SK-N-SH (cell line): Measurements from ENCODE around the gene TRAPPC2L. TPM values are rescaled to one million over a fixed set of nuclear protein-coding genes. Genes with fewer than 3 reads are reported as not detected.

Experiments used
- CTCF ChIA-PET: fragments of 300-600, 350-600 bp; formaldehyde crosslinking; extraction: SDS; loops from one replicate; lab custom pipeline; 2021; lab: Yijun Ruan, JAX
- POLR2A ChIA-PET: fragments of 350-600 bp; sonication (Branson Sonifier 250); formaldehyde crosslinking; extraction: SDS; loops from one replicate; lab custom pipeline; 2020; ENCODE audit warnings: antibody characterized with exemption, inconsistent platforms; lab: Yijun Ruan, JAX
- DNase-seq: peaks from one replicate; pipeline ENCODE4 v3.0.0; 2012
- H2AFZ ChIP-seq: fragments of 200-600 bp; sonication (generic); 2 replicates; pipeline ENCODE4 v1.8.1; 2016; ENCODE audit warnings: antibody characterized with exemption, mild to moderate bottlenecking, low read depth
- H3F3A ChIP-seq: fragments of 200-600 bp; sonication (generic); replicated peaks from 2 replicates; pipeline ENCODE3; 2016; ENCODE audit warnings: antibody characterized with exemption, mild to moderate bottlenecking; ENCODE audit not compliant: insufficient read depth
- H3K27ac ChIP-seq, 2 experiments: fragments of 200-500 bp in 1 of 2; fragments of 200-600 bp in 1 of 2; sonication (Bioruptor generic) in 1 of 2; sonication (generic), shearing (Covaris generic) in 1 of 2; 2 replicates each; pipeline versions ENCODE4 v1.5.1 to v1.6.1; 2014 to 2016; ENCODE audit warnings: low read depth in 2 of 2, inconsistent platforms in 1 of 2, low read length in 1 of 2, mild to moderate bottlenecking in 1 of 2, mixed read lengths in 1 of 2
- H3K27me3 ChIP-seq: fragments of 200-600 bp; sonication (generic), shearing (Covaris generic); 2 replicates; pipeline ENCODE4 v1.6.1; 2016; ENCODE audit warnings: mixed run types; ENCODE audit not compliant: insufficient read depth
- H3K36me3 ChIP-seq, 2 experiments: fragments of 200-500 bp in 1 of 2; fragments of 200-600 bp in 1 of 2; sonication (Bioruptor generic) in 1 of 2; sonication (generic) in 1 of 2; replicated peaks in 1 of 2; 2 replicates each; pipeline versions ENCODE3 to v1.5.1; 2014 to 2016; ENCODE audit warnings: low read length in 1 of 2, mild to moderate bottlenecking in 1 of 2; ENCODE audit not compliant: insufficient read depth in 2 of 2, control insufficient read depth in 1 of 2
- H3K4me1 ChIP-seq, 2 experiments: fragments of 200-500 bp in 1 of 2; fragments of 200-600 bp in 1 of 2; sonication (Bioruptor generic) in 1 of 2; sonication (generic), shearing (Covaris generic) in 1 of 2; 2 replicates each; pipeline versions ENCODE4 v1.5.1 to v1.6.1; 2014 to 2016; ENCODE audit warnings: low read depth in 1 of 2, low read length in 1 of 2, mixed run types in 1 of 2; ENCODE audit not compliant: insufficient read depth in 2 of 2, control insufficient read depth in 1 of 2
- H3K4me2 ChIP-seq: fragments of 200-600 bp; sonication (generic), shearing (Covaris generic); 2 replicates; pipeline ENCODE4 v1.6.1; 2017; ENCODE audit warnings: mixed run types
- H3K4me3 ChIP-seq, 2 experiments: fragments of 200-500 bp in 1 of 2; fragments of 200-600 bp in 1 of 2; sonication (Bioruptor generic) in 1 of 2; sonication (generic), shearing (Covaris generic) in 1 of 2; 2 replicates each; pipeline versions ENCODE4 v1.5.1 to v1.8.1; 2014 to 2016; ENCODE audit warnings: low read depth in 2 of 2, inconsistent platforms in 1 of 2, low read length in 1 of 2, mild to moderate bottlenecking in 1 of 2, mixed read lengths in 1 of 2, moderate library complexity in 1 of 2
- H3K79me2 ChIP-seq: fragments of 200-600 bp; sonication (generic); 2 replicates; pipeline ENCODE4 v1.8.1; 2017; ENCODE audit warnings: mild to moderate bottlenecking; ENCODE audit not compliant: insufficient read depth
- H3K9ac ChIP-seq: fragments of 200-600 bp; sonication (generic); 2 replicates; pipeline ENCODE4 v1.6.1; 2017; ENCODE audit warnings: mixed run types
- H3K9me2 ChIP-seq: fragments of 200-600 bp; sonication (generic); 2 replicates; pipeline ENCODE4 v1.6.1; 2017; ENCODE audit warnings: mixed run types
- H3K9me3 ChIP-seq: fragments of 200-600 bp; sonication (generic); 2 replicates; pipeline ENCODE4 v1.6.1; 2017; ENCODE audit warnings: mixed run types, mild to moderate bottlenecking, moderate library complexity
- H4K20me1 ChIP-seq: fragments of 200-600 bp; sonication (generic); 2 replicates; pipeline ENCODE4 v1.6.1; 2017; ENCODE audit warnings: mild to moderate bottlenecking, mixed run types; ENCODE audit not compliant: insufficient read depth
- EP300 ChIP-seq, 2 experiments: IDR thresholded peaks; 2 replicates each; pipeline versions ENCODE4 v1.4.0 to v1.6.1; 2012; ENCODE audit warnings: borderline replicate concordance in 1 of 2, low read depth in 1 of 2, low read length in 1 of 2
- EZH2phosphoT487 ChIP-seq: fragments of 200-600 bp; sonication (generic); IDR thresholded peaks from 2 replicates; pipeline ENCODE4 v1.6.1; 2017; ENCODE audit warnings: low read depth, mixed run types, mild to moderate bottlenecking, antibody characterized with exemption, moderate library complexity, borderline replicate concordance
- FOXJ3 ChIP-seq: sonication (generic); formaldehyde crosslinking; IDR thresholded peaks from 2 replicates; pipeline ENCODE4 v1.5.1; 2020; ENCODE audit warnings: mild to moderate bottlenecking, missing genetic modification reagents
- FOXM1 ChIP-seq: IDR thresholded peaks from 2 replicates; pipeline ENCODE4 v1.4.0; 2012; ENCODE audit warnings: low read depth, mild to moderate bottlenecking
- NRF1 ChIP-seq: IDR thresholded peaks from 2 replicates; pipeline ENCODE4 v1.6.1; 2012; ENCODE audit warnings: low read depth, mild to moderate bottlenecking, low read length
- RXRA ChIP-seq: IDR thresholded peaks from 2 replicates; pipeline ENCODE4 v1.4.0; 2012; ENCODE audit warnings: low read depth, mild to moderate bottlenecking, borderline replicate concordance
- TAF1 ChIP-seq: IDR thresholded peaks from 2 replicates; pipeline ENCODE4 v1.6.1; 2012; ENCODE audit warnings: low read depth, mild to moderate bottlenecking, low read length, moderate library complexity, borderline replicate concordance
- TCF12 ChIP-seq: IDR thresholded peaks from 2 replicates; pipeline ENCODE4 v1.4.0; 2012
- TEAD4 ChIP-seq: IDR thresholded peaks from 2 replicates; pipeline ENCODE4 v1.4.0; 2012; ENCODE audit warnings: mild to moderate bottlenecking, borderline replicate concordance; ENCODE audit not compliant: insufficient read depth
- WGBS: methylation state at CpG from one replicate; pipeline ENCODE4 v1.1.6; 2017; ENCODE audit warnings: low lambda C conversion rate; 5-methylcytosine and 5-hydroxymethylcytosine counted together
- polyA plus RNA-seq, 3 experiments: library from polyadenylated mRNA; depleted of rRNA; stranded (reverse); fragments of >200 nt; gene quantifications; 2 replicates each; pipeline ENCODE4 v1.2.3, GENCODE V29; 2012
- TF ChIP-seq, protein P1 (sequence below): IDR thresholded peaks from 2 replicates; pipeline ENCODE4 v1.4.0; 2012; ENCODE audit warnings: low read depth, borderline replicate concordance
- TF ChIP-seq, protein P2 (sequence below): fragments of 200-600 bp; sonication (generic); IDR thresholded peaks from 2 replicates; pipeline ENCODE4 v1.6.1; 2017; ENCODE audit warnings: antibody characterized with exemption, mild to moderate bottlenecking, moderate library complexity
- TF ChIP-seq, protein P3 (sequence below): IDR thresholded peaks from 2 replicates; pipeline ENCODE4; 2012
- TF ChIP-seq, protein P4 (sequence below): IDR thresholded peaks from 2 replicates; pipeline ENCODE4 v1.4.0; 2012; ENCODE audit warnings: low read depth, borderline replicate concordance

TRAPPC2L gene
- polyA plus RNA-seq, 1 of the 3 experiments (the other 2 are of a cell fraction): 73.9 TPM

DNA sequence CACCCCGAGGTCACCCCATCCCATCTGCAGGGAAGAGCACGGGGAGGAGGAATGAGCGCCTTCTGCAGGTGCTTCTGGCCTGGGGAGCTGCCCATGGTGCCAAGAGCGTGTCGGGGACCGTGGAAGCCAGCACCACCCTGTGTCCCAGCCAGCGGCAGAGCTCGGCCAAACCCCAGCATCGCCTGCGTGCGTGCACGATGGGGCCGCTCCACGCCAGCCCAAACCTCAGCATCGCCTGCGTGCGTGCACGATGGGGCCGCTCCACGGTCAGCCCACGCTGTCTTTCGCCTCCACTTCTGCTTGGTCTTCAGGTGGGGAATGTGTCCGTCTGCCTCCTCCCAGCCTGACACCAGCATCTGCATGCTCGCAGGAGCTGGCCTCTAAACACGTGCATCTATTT is 14.1 kb upstream of the TRAPPC2L start:
- no peaks in the 10 kb centered on the region for H3F3A ChIP-seq
- no peaks in the 10 kb centered on the region for H3K9me3 ChIP-seq
- 91% methylated on average over 25 of the region's 25 CpGs for WGBS
- H3K27me3 ChIP-seq: no peaks in the 10 kb centered on the region
- no peak for DNase-seq
- TF ChIP-seq, protein P1, sequence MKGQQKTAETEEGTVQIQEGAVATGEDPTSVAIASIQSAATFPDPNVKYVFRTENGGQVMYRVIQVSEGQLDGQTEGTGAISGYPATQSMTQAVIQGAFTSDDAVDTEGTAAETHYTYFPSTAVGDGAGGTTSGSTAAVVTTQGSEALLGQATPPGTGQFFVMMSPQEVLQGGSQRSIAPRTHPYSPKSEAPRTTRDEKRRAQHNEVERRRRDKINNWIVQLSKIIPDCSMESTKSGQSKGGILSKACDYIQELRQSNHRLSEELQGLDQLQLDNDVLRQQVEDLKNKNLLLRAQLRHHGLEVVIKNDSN: no peak
- TF ChIP-seq, protein P2, sequence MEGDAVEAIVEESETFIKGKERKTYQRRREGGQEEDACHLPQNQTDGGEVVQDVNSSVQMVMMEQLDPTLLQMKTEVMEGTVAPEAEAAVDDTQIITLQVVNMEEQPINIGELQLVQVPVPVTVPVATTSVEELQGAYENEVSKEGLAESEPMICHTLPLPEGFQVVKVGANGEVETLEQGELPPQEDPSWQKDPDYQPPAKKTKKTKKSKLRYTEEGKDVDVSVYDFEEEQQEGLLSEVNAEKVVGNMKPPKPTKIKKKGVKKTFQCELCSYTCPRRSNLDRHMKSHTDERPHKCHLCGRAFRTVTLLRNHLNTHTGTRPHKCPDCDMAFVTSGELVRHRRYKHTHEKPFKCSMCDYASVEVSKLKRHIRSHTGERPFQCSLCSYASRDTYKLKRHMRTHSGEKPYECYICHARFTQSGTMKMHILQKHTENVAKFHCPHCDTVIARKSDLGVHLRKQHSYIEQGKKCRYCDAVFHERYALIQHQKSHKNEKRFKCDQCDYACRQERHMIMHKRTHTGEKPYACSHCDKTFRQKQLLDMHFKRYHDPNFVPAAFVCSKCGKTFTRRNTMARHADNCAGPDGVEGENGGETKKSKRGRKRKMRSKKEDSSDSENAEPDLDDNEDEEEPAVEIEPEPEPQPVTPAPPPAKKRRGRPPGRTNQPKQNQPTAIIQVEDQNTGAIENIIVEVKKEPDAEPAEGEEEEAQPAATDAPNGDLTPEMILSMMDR: no peak
- TF ChIP-seq RXRA: no peak
- no peak for TF ChIP-seq FOXJ3 (CRISPR knock-in tag)
- TF ChIP-seq TEAD4: no peak
- no peak for TF ChIP-seq EZH2phosphoT487
- TF ChIP-seq, protein P3, sequence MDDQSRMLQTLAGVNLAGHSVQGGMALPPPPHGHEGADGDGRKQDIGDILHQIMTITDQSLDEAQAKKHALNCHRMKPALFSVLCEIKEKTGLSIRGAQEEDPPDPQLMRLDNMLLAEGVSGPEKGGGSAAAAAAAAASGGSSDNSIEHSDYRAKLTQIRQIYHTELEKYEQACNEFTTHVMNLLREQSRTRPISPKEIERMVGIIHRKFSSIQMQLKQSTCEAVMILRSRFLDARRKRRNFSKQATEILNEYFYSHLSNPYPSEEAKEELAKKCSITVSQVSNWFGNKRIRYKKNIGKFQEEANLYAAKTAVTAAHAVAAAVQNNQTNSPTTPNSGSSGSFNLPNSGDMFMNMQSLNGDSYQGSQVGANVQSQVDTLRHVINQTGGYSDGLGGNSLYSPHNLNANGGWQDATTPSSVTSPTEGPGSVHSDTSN: no peak
- no peak for TF ChIP-seq NRF1
- TF ChIP-seq, protein P4, sequence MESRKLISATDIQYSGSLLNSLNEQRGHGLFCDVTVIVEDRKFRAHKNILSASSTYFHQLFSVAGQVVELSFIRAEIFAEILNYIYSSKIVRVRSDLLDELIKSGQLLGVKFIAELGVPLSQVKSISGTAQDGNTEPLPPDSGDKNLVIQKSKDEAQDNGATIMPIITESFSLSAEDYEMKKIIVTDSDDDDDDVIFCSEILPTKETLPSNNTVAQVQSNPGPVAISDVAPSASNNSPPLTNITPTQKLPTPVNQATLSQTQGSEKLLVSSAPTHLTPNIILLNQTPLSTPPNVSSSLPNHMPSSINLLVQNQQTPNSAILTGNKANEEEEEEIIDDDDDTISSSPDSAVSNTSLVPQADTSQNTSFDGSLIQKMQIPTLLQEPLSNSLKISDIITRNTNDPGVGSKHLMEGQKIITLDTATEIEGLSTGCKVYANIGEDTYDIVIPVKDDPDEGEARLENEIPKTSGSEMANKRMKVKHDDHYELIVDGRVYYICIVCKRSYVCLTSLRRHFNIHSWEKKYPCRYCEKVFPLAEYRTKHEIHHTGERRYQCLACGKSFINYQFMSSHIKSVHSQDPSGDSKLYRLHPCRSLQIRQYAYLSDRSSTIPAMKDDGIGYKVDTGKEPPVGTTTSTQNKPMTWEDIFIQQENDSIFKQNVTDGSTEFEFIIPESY: no peak
- TF ChIP-seq TAF1: no peak
- TF ChIP-seq TCF12: no peak
- TF ChIP-seq EP300 (IDR thresholded peaks at IDR 0.05; ENCODE audit: borderline replicate concordance in 1 of 2, low read depth in 1 of 2, low read length in 1 of 2): no peak
- no peak for TF ChIP-seq FOXM1
- H3K79me2 ChIP-seq: no peaks in the 10 kb centered on the region
- H2AFZ ChIP-seq: no peak overlapping the region
- H3K4me1 ChIP-seq: no peaks in the 10 kb centered on the region
- H3K9me2 ChIP-seq: no peaks in the 10 kb centered on the region
- no peak overlapping the region for H3K27ac ChIP-seq
- no peak overlapping the region for H3K9ac ChIP-seq
- no peak overlapping the region for H3K4me2 ChIP-seq
- 0 out of 2 replicates have a peak, but pooled peaks cover 3% of the 10 kb centered on the region for H4K20me1 ChIP-seq
- peaks cover 0 to 18% of the 10 kb centered on the region in 2 experiments for H3K36me3 ChIP-seq
- ChIA-PET POLR2A (no interaction called here), CTCF (interaction anchor here (1.0 to 1.2 kb wide), 2 partner anchors 15 to 40 kb away, joined by 3 to 4 read pairs; no protein-coding TSS in a partner anchor)
- H3K4me3 ChIP-seq: no peak overlapping the region
